CD4-positive, alpha-beta memory T cell (primary cell): ENCODE measurements around the gene TGFA. TPM values are rescaled to one million over a fixed set of nuclear protein-coding genes. Genes with fewer than 3 reads are reported as not detected.

ENCODE experiments used
- CTCF ChIA-PET: fragments of 350-600 bp; sonication (Branson Sonifier 250); formaldehyde crosslinking; loops from one replicate; lab custom pipeline; 2021; ENCODE audit warnings: inconsistent platforms; ENCODE audit not compliant: partially characterized antibody; lab: Charles Lee
- POLR2A ChIA-PET: fragments of 350-600 bp; sonication (Branson Sonifier 250); formaldehyde crosslinking; loops from one replicate; lab custom pipeline; 2021; ENCODE audit not compliant: partially characterized antibody; lab: Charles Lee
- DNase-seq, 5 donors: peaks; one replicate each; pipeline versions ENCODE4 v3.0.0 to v3.0.0-alpha.2; 2020 to 2022; ENCODE audit warnings: mixed read lengths in 1 of 5
- H3K27ac ChIP-seq: one replicate; pipeline ENCODE4 v1.7.0; 2013; ENCODE audit warnings: low read depth, low read length
- H3K27me3 ChIP-seq: 2 replicates; pipeline ENCODE4 v1.7.0; 2013; ENCODE audit warnings: mild to moderate bottlenecking, low read length, moderate library complexity; ENCODE audit not compliant: insufficient read depth
- H3K36me3 ChIP-seq: 2 replicates; pipeline ENCODE4 v1.7.0; 2013; ENCODE audit warnings: mild to moderate bottlenecking, low read length, moderate library complexity; ENCODE audit not compliant: insufficient read depth
- H3K4me1 ChIP-seq: 2 replicates; pipeline ENCODE4 v1.7.0; 2013; ENCODE audit warnings: mild to moderate bottlenecking, low read length, moderate library complexity; ENCODE audit not compliant: insufficient read depth
- H3K4me3 ChIP-seq, 2 donors: one replicate each; pipeline ENCODE4 v1.7.0; 2013; ENCODE audit warnings: low read length in 2 of 2, mild to moderate bottlenecking in 1 of 2
- H3K9me3 ChIP-seq, 2 donors: one replicate each; pipeline ENCODE4 v1.7.0; 2013; ENCODE audit warnings: low read length in 2 of 2, control low read depth in 1 of 2; ENCODE audit not compliant: control insufficient read depth in 1 of 2
- H3K27ac Mint-ChIP-seq, 7 donors: one replicate each; pipeline ENCODE4 v1.8.0; 2020 to 2021; ENCODE audit warnings: mixed read lengths in 7 of 7, mild to moderate bottlenecking in 6 of 7, inconsistent platforms in 3 of 7, moderate library complexity in 3 of 7
- H3K27me3 Mint-ChIP-seq, 2 donors: one replicate each; pipeline ENCODE4 v1.8.0; 2020 to 2021; ENCODE audit warnings: mixed read lengths in 2 of 2
- H3K36me3 Mint-ChIP-seq, 2 donors: one replicate each; pipeline ENCODE4 v1.8.0; 2020 to 2021; ENCODE audit warnings: mixed read lengths in 2 of 2, inconsistent platforms in 1 of 2, mild to moderate bottlenecking in 1 of 2
- H3K4me1 Mint-ChIP-seq, 4 donors: one replicate each; pipeline ENCODE4 v1.8.0; 2020 to 2021; ENCODE audit warnings: mixed read lengths in 4 of 4, mild to moderate bottlenecking in 1 of 4
- H3K4me3 Mint-ChIP-seq, 8 donors: one replicate each; pipeline ENCODE4 v1.8.0; 2020 to 2021; ENCODE audit warnings: mixed read lengths in 8 of 8, mild to moderate bottlenecking in 7 of 8, moderate library complexity in 6 of 8, inconsistent platforms in 3 of 8
- H3K9me3 Mint-ChIP-seq, 8 donors: one replicate each; pipeline ENCODE4 v1.8.0; 2020 to 2021; ENCODE audit warnings: mixed read lengths in 8 of 8, mild to moderate bottlenecking in 5 of 8, inconsistent platforms in 3 of 8, moderate library complexity in 1 of 8
- intact Hi-C: fragments of 100-400 bp; cut with micrococcal nuclease; formaldehyde crosslinking; loops from one replicate; pipeline ENCODE4 v1.15.1; 2023
- polyA plus RNA-seq, 2 donors: library from polyadenylated mRNA; unstranded; fragments of 300-500 nt; fragmentation: Illumina TruSeq; gene quantifications; one replicate each; pipeline ENCODE4 v1.2.3, GENCODE V29; 2021
- total RNA-seq, 2 experiments: library from RNA; stranded (reverse); gene quantifications; one replicate each; pipeline ENCODE4 v1.2.3, GENCODE V29; 2021

Gene TGFA
- total and polyA plus RNA-seq, 4 experiments from 2014 or later = 0.46 to 4.2 (median 2.3) TPM

DNA sequence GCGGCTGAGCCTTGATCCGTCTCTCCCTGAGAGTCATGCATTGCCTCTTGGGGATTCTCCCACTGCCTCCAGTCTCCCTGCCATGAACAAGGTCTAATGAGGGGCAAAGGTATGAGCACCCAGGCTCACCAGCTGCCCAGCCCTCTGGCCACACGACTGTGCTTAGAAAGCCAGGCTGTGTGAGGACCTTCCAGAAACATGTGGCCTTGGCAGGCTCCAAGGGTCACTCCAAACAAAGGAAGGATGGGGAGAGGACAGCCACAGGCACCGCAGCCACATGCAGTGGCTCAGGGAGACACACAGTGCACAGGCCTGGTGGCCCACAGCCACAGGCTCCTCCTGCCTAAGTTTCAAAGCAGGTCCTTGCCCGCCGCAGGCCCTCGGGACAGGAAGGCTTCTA is 35.8 kb downstream of the TGFA start:
- H3K4me3 ChIP-seq = no peak overlapping the region
- Mint-ChIP-seq H3K9me3 (no peaks in the 10 kb centered on the region), H3K27ac (no peak overlapping the region), H3K4me3 (no peak overlapping the region), H3K4me1 (peaks cover 0 to 3% (median 0%) of the 10 kb centered on the region in 4 donors), H3K36me3 (no peaks in the 10 kb centered on the region), H3K27me3 (no peaks in the 10 kb centered on the region)
- POLR2A ChIA-PET = interaction anchor here (1.5 kb wide), 1 partner anchor 43 kb away, joined by 4 read pairs; no protein-coding TSS in a partner anchor
- no peaks in the 10 kb centered on the region for H3K4me1 ChIP-seq
- H3K27me3 ChIP-seq = no peaks in the 10 kb centered on the region
- CTCF ChIA-PET = no interaction called here
- intact Hi-C loops = no loop called here
- no peak overlapping the region for H3K27ac ChIP-seq
- H3K9me3 ChIP-seq = no peaks in the 10 kb centered on the region
- DNase-seq = no peak
- no peaks in the 10 kb centered on the region for H3K36me3 ChIP-seq

DNA sequence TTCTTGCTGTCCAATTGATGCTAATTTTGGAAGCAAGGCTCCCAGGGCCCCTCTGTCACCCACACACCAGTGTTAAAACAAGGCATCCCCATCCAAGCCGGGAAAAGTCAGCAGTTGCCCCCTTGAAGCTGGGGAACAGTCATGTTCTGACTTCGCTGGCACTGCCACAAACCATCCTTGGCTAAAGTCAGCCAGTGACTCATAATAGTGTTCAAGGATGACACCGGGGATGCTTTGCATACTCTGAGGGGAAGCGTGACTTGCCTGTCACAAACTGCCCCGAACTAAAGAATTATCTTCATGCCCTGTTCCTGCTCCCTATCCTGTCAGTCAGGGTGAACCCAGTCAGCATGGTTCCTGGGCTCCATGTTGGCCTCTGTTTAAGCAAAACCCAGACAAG is 37.0 kb downstream of the TGFA start:
- no peak for DNase-seq
- Histone ChIP-seq H3K27me3 (no peaks in the 10 kb centered on the region), H3K9me3 (no peaks in the 10 kb centered on the region), H3K36me3 (no peaks in the 10 kb centered on the region), H3K27ac (no peak overlapping the region), H3K4me1 (no peaks in the 10 kb centered on the region), H3K4me3 (no peak overlapping the region)
- ChIA-PET POLR2A (no interaction called here), CTCF (no interaction called here)
- Mint-ChIP-seq H3K4me3 (no peak overlapping the region), H3K4me1 (peaks cover 0 to 3% (median 0%) of the 10 kb centered on the region in 4 donors), H3K36me3 (no peaks in the 10 kb centered on the region), H3K27ac (peak overlapping the region in 1 of 7 donors; percentile 33), H3K27me3 (no peaks in the 10 kb centered on the region), H3K9me3 (no peaks in the 10 kb centered on the region)
- intact Hi-C loops = no loop called here

DNA sequence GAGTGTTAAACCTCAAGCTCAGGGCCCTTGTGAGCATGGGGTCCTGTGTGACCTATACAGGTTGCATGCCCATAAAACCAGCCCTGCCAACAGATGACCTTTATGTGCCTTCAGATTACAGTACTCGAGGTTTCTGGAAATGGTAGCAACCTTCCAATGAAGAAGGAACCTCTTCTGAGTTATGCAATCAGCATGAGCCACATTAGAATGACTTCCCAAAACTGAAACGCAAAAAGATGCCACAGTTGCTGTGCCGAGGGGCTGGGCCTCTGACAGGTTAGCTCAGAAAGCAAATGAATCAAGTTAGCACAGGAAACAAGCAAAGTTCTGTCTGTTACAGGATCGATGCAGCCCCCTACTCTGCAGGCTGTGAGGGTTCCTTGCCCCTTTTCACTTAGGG is 37.7 kb downstream of the TGFA start:
- peaks cover 0 to 3% (median 0%) of the 10 kb centered on the region in 4 donors for H3K4me1 Mint-ChIP-seq
- H3K27ac ChIP-seq = no peak overlapping the region

DNA sequence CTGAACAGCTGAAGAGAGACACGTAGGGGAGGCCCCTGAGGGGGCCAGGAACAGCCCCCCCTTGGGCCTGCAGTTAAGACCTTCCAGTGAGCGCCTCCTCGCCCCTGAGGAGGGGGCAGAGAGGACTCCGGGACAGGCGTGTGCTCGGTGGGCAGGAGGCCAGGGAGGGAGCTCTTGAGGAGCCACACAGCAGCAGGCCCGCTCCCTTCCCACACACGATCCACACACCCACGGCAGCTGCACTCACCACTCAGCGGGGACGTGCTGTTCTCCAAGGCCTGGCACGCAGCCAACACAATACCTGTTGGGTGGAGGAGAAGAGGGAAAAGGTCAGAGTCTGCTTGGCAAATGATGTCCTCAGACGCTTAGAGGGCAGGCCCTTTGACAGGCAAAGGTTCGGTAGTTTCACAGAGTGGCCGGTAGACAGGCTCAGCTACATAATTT is 39.0 kb downstream of the TGFA start:
- Histone ChIP-seq H3K4me1 (no peaks in the 10 kb centered on the region), H3K27me3 (no peaks in the 10 kb centered on the region), H3K4me3 (no peak overlapping the region), H3K27ac (no peak overlapping the region), H3K9me3 (no peaks in the 10 kb centered on the region), H3K36me3 (no peaks in the 10 kb centered on the region)
- ChIA-PET CTCF (interaction anchor here (0.6 kb wide), 1 partner anchor 393 kb away, joined by 3 read pairs; no protein-coding TSS in a partner anchor), POLR2A (interaction anchor here (1.5 kb wide), 1 partner anchor 10 kb away, joined by 3 read pairs; no protein-coding TSS in a partner anchor)
- no peak for DNase-seq
- Mint-ChIP-seq H3K36me3 (no peaks in the 10 kb centered on the region), H3K4me3 (no peak overlapping the region), H3K27me3 (no peaks in the 10 kb centered on the region), H3K27ac (no peak overlapping the region), H3K4me1 (peaks cover 0 to 3% (median 0%) of the 10 kb centered on the region in 4 donors), H3K9me3 (no peaks in the 10 kb centered on the region)
- intact Hi-C loops = no loop called here

More for the DNA sequence above, 37.7 kb downstream of the TGFA start:
- H3K27me3 ChIP-seq = no peaks in the 10 kb centered on the region
- Mint-ChIP-seq H3K36me3 (no peaks in the 10 kb centered on the region), H3K9me3 (no peaks in the 10 kb centered on the region), H3K27me3 (no peaks in the 10 kb centered on the region), H3K4me3 (no peak overlapping the region), H3K27ac (no peak overlapping the region)
- POLR2A ChIA-PET = interaction anchor here (1.5 kb wide), 1 partner anchor 12 kb away, joined by 3 read pairs; no protein-coding TSS in a partner anchor
- CTCF ChIA-PET = no interaction called here
- no peak for DNase-seq
- H3K36me3 ChIP-seq = no peaks in the 10 kb centered on the region
- H3K9me3 ChIP-seq = no peaks in the 10 kb centered on the region
- intact Hi-C loops = no loop called here
- H3K4me1 ChIP-seq = no peaks in the 10 kb centered on the region
- H3K4me3 ChIP-seq = no peak overlapping the region

DNA sequence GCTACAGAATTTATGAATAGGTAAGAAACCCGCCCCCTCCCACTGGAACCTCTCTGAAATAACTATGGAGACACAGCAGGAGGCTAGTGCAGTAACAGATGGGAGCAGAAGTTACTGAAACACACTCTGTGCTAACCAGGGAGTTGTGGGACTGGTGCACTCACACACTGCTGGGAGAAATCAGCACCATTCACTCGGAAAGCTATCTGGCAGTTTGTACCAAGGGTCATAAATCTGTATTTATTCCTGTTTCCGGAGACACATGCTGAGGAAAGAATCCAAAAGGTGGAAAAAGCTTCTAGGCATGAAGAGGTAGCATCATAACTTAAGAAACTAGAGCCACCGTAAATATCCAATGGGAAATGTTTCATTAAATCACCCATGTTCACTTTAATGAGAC is 39.9 kb downstream of the TGFA start:
- no peak for DNase-seq
- CTCF ChIA-PET = interaction anchor here (0.6 kb wide), 1 partner anchor 392 kb away, joined by 3 read pairs; no protein-coding TSS in a partner anchor
- no peaks in the 10 kb centered on the region for H3K36me3 Mint-ChIP-seq
- H3K9me3 Mint-ChIP-seq = no peaks in the 10 kb centered on the region
- H3K27me3 ChIP-seq = no peaks in the 10 kb centered on the region
- H3K27ac ChIP-seq = no peak overlapping the region
- no peak overlapping the region for H3K4me3 ChIP-seq
- POLR2A ChIA-PET = no interaction called here
- no peaks in the 10 kb centered on the region for H3K36me3 ChIP-seq
- no peak overlapping the region for H3K27ac Mint-ChIP-seq
- H3K27me3 Mint-ChIP-seq = no peaks in the 10 kb centered on the region
- H3K4me1 Mint-ChIP-seq = peaks cover 0 to 3% (median 0%) of the 10 kb centered on the region in 4 donors
- H3K4me1 ChIP-seq = no peaks in the 10 kb centered on the region
- intact Hi-C loops = no loop called here
- no peak overlapping the region for H3K4me3 Mint-ChIP-seq
- no peaks in the 10 kb centered on the region for H3K9me3 ChIP-seq

DNA sequence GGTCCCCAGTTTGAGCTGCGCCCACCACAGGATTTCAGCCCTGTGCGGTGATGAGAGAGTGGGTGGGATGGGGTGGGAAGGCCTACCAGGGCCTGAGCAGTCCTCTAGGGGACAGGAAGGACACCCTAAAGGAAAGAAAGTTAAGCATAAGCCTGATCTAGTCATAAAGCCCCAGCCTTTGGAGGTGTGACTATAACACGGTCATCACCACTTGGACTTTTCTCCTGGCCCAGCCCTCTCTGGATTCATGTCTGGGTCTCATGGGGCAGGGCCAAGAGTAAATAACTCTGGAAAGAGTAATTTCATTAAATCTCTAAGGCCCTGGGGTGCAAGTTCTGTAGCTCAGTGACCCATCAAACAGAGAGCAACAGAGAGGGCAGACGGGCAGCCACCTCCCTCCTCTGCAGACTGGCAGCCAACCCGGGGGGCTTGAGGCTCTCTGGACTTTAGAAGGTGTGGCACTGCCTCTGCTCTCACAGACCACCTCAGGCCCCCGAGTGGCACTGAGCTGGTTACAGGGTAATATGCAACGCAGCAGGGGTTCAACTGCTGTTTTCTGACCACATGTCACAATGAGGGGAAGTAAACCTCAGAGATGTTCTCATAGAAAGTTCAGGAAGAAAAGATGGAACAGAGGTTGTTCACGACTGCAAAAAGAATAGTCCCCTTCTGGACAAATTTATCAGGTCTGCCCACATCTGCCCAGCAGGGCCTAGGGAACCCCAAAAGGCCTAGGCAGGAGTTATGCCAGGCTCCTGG is 41.5 kb downstream of the TGFA start:
- Histone ChIP-seq H3K27me3 (no peaks in the 10 kb centered on the region), H3K27ac (no peak overlapping the region), H3K4me3 (no peak overlapping the region), H3K9me3 (no peaks in the 10 kb centered on the region), H3K4me1 (no peaks in the 10 kb centered on the region), H3K36me3 (no peaks in the 10 kb centered on the region)
- no peaks in the 10 kb centered on the region for H3K9me3 Mint-ChIP-seq
- H3K4me1 Mint-ChIP-seq = peaks cover 0 to 3% (median 0%) of the 10 kb centered on the region in 4 donors
- peaks cover 0 to 1% of the 10 kb centered on the region in 2 donors for H3K27me3 Mint-ChIP-seq
- H3K4me3 Mint-ChIP-seq = no peak overlapping the region
- H3K27ac Mint-ChIP-seq = peak overlapping the region in 1 of 7 donors; percentile 42
- ChIA-PET POLR2A (no interaction called here), CTCF (no interaction called here)
- no peaks in the 10 kb centered on the region for H3K36me3 Mint-ChIP-seq
- DNase-seq = no peak
- intact Hi-C loops = no loop called here

DNA sequence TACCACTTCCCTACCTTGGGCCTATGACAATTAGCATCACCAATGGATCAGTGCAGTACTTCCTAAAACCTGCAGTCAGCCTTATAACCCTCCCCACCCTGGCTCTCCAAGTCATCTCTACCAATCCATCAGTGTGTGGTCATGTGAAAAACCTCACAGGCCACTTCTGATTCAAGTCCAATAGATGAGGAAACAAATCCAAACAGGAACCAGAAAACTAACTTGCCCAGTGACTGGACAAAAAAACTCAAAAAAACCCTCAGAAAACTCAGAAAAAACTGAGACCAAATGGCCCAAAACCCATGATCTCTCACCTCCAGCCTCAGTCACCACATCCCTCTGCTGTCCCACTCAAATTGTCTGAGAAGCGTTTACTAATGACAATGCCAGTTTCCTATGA is 43.3 kb downstream of the TGFA start:
- Mint-ChIP-seq H3K4me3 (no peak overlapping the region), H3K9me3 (no peaks in the 10 kb centered on the region), H3K4me1 (no peaks in the 10 kb centered on the region), H3K27ac (no peak overlapping the region), H3K27me3 (peaks cover 0 to 1% of the 10 kb centered on the region in 2 donors), H3K36me3 (no peaks in the 10 kb centered on the region)
- no peak for DNase-seq
- no peaks in the 10 kb centered on the region for H3K27me3 ChIP-seq
- CTCF ChIA-PET = no interaction called here
- H3K27ac ChIP-seq = no peak overlapping the region
- POLR2A ChIA-PET = no interaction called here
- H3K4me3 ChIP-seq = no peak overlapping the region
- intact Hi-C loops = no loop called here
- no peaks in the 10 kb centered on the region for H3K9me3 ChIP-seq
- no peaks in the 10 kb centered on the region for H3K4me1 ChIP-seq
- H3K36me3 ChIP-seq = no peaks in the 10 kb centered on the region
